ENCODE data around the gene ACO2.

ACO2 gene

GRCh38 chr22:41535244-41535643 is 66.3 kb downstream of the ACO2 start:
- CTCF ChIA-PET: interaction anchor here (0.6 to 1.8 kb wide), 11 partner anchors 9 to 1022 kb away, joined by 3 to 12 read pairs (median 4); partner anchors contain the start of gene POLR3H
- POLR2A ChIA-PET: interaction anchor here (0.6 to 1.2 kb wide), 4 partner anchors 16 to 89 kb away, joined by 3 to 4 read pairs (median 4); partner anchors contain the start of genes ACO2, DESI1, PHF5A and TOB2
- H3K36me3 ChIP-seq (ENCODE audit: control insufficient read depth in 2 of 2, insufficient read depth in 1 of 2, low read length in 2 of 2): peaks cover 15 to 77% of the 10 kb centered on the region in 2 experiments
- H3K9me3 ChIP-seq (ENCODE audit: control insufficient read depth, insufficient read depth, low read depth, low read length): no peaks in the 10 kb centered on the region
- no peak overlapping the region for H3K4me3 ChIP-seq (ENCODE audit: low read depth, low read length)
- H3K4me1 ChIP-seq (ENCODE audit: control insufficient read depth, insufficient read depth, low read length): no peaks in the 10 kb centered on the region
- no peak overlapping the region for H3K27ac ChIP-seq (ENCODE audit: extremely low read depth, low read depth, low read length)
- TF ChIP-seq ZBTB7A (tag by site-specific recombination; IDR thresholded peaks at IDR 0.05; ENCODE audit: low read depth): no peak
- no peak for TF ChIP-seq ZNF571 (tag by site-specific recombination; IDR thresholded peaks at IDR 0.05)
- TF ChIP-seq PRDM2 (tag by site-specific recombination; IDR thresholded peaks at IDR 0.05; ENCODE audit: borderline replicate concordance): no peak
- TF ChIP-seq ZNF280D (tag by site-specific recombination; IDR thresholded peaks at IDR 0.05): no peak
- TF ChIP-seq ZBTB17 (tag by site-specific recombination; IDR thresholded peaks at IDR 0.05): peak; percentile 43; the same call in 1 of the 2 replicates
- TF ChIP-seq ZNF626 (tag by site-specific recombination; IDR thresholded peaks at IDR 0.05): no peak
- TF ChIP-seq REPIN1 (tag by site-specific recombination; IDR thresholded peaks at IDR 0.05; ENCODE audit: low read depth): no peak
- no peak for TF ChIP-seq ZNF114 (tag by site-specific recombination; IDR thresholded peaks at IDR 0.05)
- TF ChIP-seq ZNF624 (tag by site-specific recombination; IDR thresholded peaks at IDR 0.05): no peak
- no peak for TF ChIP-seq ZNF157 (tag by site-specific recombination; IDR thresholded peaks at IDR 0.05)
- TF ChIP-seq SCRT1 (tag by site-specific recombination; IDR thresholded peaks at IDR 0.05; ENCODE audit: borderline replicate concordance): peak; percentile 87
- no peak for TF ChIP-seq ZEB2 (tag by site-specific recombination; IDR thresholded peaks at IDR 0.05)
- TF ChIP-seq ZNF202 (tag by site-specific recombination; IDR thresholded peaks at IDR 0.05; ENCODE audit: borderline replicate concordance): no peak
- no peak for TF ChIP-seq ZNF488 (tag by site-specific recombination; IDR thresholded peaks at IDR 0.05)
- no peak for TF ChIP-seq YY2 (tag by site-specific recombination; IDR thresholded peaks at IDR 0.05)
- TF ChIP-seq PRDM6 (tag by site-specific recombination; IDR thresholded peaks at IDR 0.05): no peak
- peak; percentile 17; the same call in 1 of the 2 replicates for TF ChIP-seq ZNF664 (tag by site-specific recombination; IDR thresholded peaks at IDR 0.05)
- no peak for TF ChIP-seq ZNF768 (tag by site-specific recombination; IDR thresholded peaks at IDR 0.05)
- TF ChIP-seq SCRT2 (tag by site-specific recombination; IDR thresholded peaks at IDR 0.05): peak; percentile 92
- no peak for TF ChIP-seq PRDM10 (tag by site-specific recombination; IDR thresholded peaks at IDR 0.05)
- no peak for TF ChIP-seq ZNF214 (tag by site-specific recombination; IDR thresholded peaks at IDR 0.05; ENCODE audit: borderline replicate concordance)
